ENCODE measurements around the gene TUT4.

The TUT4 gene

DNA sequence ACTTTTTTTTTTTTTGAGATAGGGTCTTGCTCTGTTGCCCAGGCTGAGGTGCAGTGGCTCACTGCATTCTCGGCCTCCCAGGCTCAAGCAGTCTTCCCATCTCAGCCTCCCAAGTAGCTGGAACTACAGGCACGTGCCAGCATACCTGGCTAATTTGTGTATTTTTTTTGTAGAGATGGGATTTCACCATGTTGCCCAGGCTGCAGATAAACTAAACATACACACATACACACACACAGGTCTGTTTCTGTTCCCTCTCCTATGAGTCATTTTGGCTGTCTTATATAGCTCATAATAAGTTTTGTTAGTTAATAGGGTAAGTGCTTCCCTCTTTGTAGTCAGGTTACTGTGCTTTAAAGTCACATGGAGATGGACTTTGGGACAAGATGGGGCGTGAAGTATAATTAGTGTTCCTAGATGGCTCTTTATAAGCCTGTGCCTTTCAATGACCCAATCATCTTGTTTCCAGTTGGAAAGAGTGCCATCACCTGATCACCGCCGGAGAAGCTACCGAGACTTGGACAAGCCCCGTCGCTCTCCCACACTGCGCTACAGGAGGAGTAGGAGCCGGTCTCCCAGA is 139.4 kb downstream of the TUT4 start:
- Histone ChIP-seq H3K27me3 (ENCODE audit: control insufficient read depth, insufficient read depth, low read length) (no peaks in the 10 kb centered on the region), H3K27ac (ENCODE audit: low read depth, low read length) (no peak overlapping the region), H3K4me3 (ENCODE audit: low read depth, low read length) (no peak overlapping the region), H3K9me3 (ENCODE audit: control insufficient read depth, insufficient read depth, low read length) (no peaks in the 10 kb centered on the region), H3K9ac (ENCODE audit: low read depth, low read length) (no peak overlapping the region), H3K4me1 (ENCODE audit: control insufficient read depth, insufficient read depth, low read length) (no peaks in the 10 kb centered on the region), H3K36me3 (ENCODE audit: control insufficient read depth, insufficient read depth, low read length) (peaks cover 90% of the 10 kb centered on the region)

DNA sequence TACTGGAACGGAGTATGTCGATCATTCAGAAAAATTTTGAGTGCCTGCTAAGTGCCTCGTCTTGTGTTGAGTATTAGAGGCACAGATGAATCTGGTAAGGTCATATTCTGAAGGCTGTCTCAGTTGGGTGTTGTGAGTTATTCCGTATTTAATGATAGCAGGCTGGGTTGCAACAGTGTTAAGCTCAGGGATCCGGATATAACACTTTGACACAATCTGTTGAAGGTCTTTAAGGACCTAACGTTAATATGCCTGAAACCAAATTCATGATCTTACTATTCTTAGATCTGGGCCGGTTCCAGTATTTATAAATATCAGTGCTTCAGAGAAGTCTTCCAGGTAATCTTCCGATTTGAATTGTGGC is 147.9 kb downstream of the TUT4 start:
- no peaks in the 10 kb centered on the region for H3K27me3 ChIP-seq (ENCODE audit: control insufficient read depth, insufficient read depth, low read length)
- H3K9me3 ChIP-seq (ENCODE audit: control insufficient read depth, insufficient read depth, low read length) = no peaks in the 10 kb centered on the region
- peak overlapping the region; percentile 96 for H3K4me3 ChIP-seq (ENCODE audit: low read depth, low read length)
- peak overlapping the region; percentile 99 for H3K27ac ChIP-seq (ENCODE audit: low read depth, low read length)
- peak overlapping the region; percentile 98 for H3K9ac ChIP-seq (ENCODE audit: low read depth, low read length)
- H3K4me1 ChIP-seq (ENCODE audit: control insufficient read depth, insufficient read depth, low read length) = peaks cover 11% of the 10 kb centered on the region
- H3K36me3 ChIP-seq (ENCODE audit: control insufficient read depth, insufficient read depth, low read length) = peaks cover 57% of the 10 kb centered on the region

- peak within 1 kb of the TSS; percentile 96 for H3K4me3 ChIP-seq (ENCODE audit: low read depth, low read length)
- peaks cover 11% of the 10 kb centered on the region for H3K4me1 ChIP-seq (ENCODE audit: control insufficient read depth, insufficient read depth, low read length)
- no peaks in the 10 kb centered on the region for H3K9me3 ChIP-seq (ENCODE audit: control insufficient read depth, insufficient read depth, low read length)
- peak within 1 kb of the TSS; percentile 99 for H3K27ac ChIP-seq (ENCODE audit: low read depth, low read length)
- H3K9ac ChIP-seq (ENCODE audit: low read depth, low read length) = peak within 1 kb of the TSS; percentile 98
- no peaks in the 10 kb centered on the region for H3K27me3 ChIP-seq (ENCODE audit: control insufficient read depth, insufficient read depth, low read length)
- H3K36me3 ChIP-seq (ENCODE audit: control insufficient read depth, insufficient read depth, low read length) = peaks cover 56% of the 10 kb centered on the region
Measured at GRCh38 chr1:52404116-52404974, 148.5 kb downstream of the TUT4 start, which contains the start of the genes ORC1 and PRPF38A. Gene ORC1 (minus strand): TSS chr1:52404423. CDS start chr1:52402223, 2,200 bp downstream. Gene PRPF38A (plus strand): TSS chr1:52404602. CDS start chr1:52404750, 148 bp downstream.

GRCh38 chr1:52403566-52404115 is 149.3 kb downstream of the TUT4 start:
- peak overlapping the region; percentile 98 for H3K9ac ChIP-seq (ENCODE audit: low read depth, low read length)
- H3K9me3 ChIP-seq (ENCODE audit: control insufficient read depth, insufficient read depth, low read length) = no peaks in the 10 kb centered on the region
- H3K27me3 ChIP-seq (ENCODE audit: control insufficient read depth, insufficient read depth, low read length) = no peaks in the 10 kb centered on the region
- peaks cover 54% of the 10 kb centered on the region for H3K36me3 ChIP-seq (ENCODE audit: control insufficient read depth, insufficient read depth, low read length)
- H3K4me3 ChIP-seq (ENCODE audit: low read depth, low read length) = peak overlapping the region; percentile 96
- peak overlapping the region; percentile 99 for H3K27ac ChIP-seq (ENCODE audit: low read depth, low read length)
- H3K4me1 ChIP-seq (ENCODE audit: control insufficient read depth, insufficient read depth, low read length) = peaks cover 11% of the 10 kb centered on the region

DNA sequence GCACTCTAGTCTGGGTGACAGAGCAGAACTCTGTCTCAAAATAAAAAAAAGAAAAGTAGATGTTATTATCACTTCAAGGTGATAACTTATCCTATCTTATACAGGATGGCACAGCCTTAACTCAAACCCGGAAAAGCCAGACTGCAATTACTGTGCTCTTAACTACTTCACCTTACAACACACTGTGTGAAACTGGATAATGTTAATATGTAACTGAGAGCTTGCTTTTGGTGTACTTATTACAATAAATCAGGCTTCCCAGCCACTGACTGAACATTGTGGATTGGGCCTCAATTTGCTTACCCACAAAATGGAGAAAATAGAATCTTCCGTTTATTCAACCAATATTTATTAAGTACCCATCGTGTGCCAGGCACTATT is 150.0 kb downstream of the TUT4 start:
- Histone ChIP-seq H3K36me3 (ENCODE audit: control insufficient read depth, insufficient read depth, low read length) (peaks cover 53% of the 10 kb centered on the region), H3K27me3 (ENCODE audit: control insufficient read depth, insufficient read depth, low read length) (no peaks in the 10 kb centered on the region), H3K27ac (ENCODE audit: low read depth, low read length) (no peak overlapping the region), H3K9me3 (ENCODE audit: control insufficient read depth, insufficient read depth, low read length) (no peaks in the 10 kb centered on the region), H3K4me1 (ENCODE audit: control insufficient read depth, insufficient read depth, low read length) (peaks cover 11% of the 10 kb centered on the region), H3K9ac (ENCODE audit: low read depth, low read length) (peak overlapping the region; percentile 98; the same call in 1 of the 2 replicates), H3K4me3 (ENCODE audit: low read depth, low read length) (peak overlapping the region; percentile 96)

DNA sequence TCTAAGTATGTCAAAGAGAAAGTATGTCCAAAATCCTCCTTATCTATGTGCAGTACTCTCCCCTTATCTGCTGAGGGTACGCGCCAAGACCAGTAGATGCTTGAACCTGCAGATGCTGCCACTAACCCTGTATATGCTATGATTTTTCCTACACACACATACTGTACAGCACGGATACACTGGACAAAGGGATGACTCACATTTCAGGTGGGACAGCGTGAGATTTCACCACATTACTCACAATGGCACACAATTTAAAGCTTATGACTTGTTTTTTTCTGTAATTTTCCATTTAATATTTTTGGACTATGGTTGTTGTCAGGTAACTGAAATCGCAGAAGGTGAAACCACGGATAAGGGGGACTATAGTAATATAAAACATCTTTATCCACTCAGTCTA is 152.8 kb downstream of the TUT4 start:
- no peak overlapping the region for H3K9ac ChIP-seq (ENCODE audit: low read depth, low read length)
- H3K27ac ChIP-seq (ENCODE audit: low read depth, low read length) = no peak overlapping the region
- H3K27me3 ChIP-seq (ENCODE audit: control insufficient read depth, insufficient read depth, low read length) = no peaks in the 10 kb centered on the region
- H3K4me1 ChIP-seq (ENCODE audit: control insufficient read depth, insufficient read depth, low read length) = peaks cover 7% of the 10 kb centered on the region
- no peaks in the 10 kb centered on the region for H3K9me3 ChIP-seq (ENCODE audit: control insufficient read depth, insufficient read depth, low read length)
- peaks cover 70% of the 10 kb centered on the region for H3K36me3 ChIP-seq (ENCODE audit: control insufficient read depth, insufficient read depth, low read length)
- H3K4me3 ChIP-seq (ENCODE audit: low read depth, low read length) = no peak overlapping the region

- H3K27ac ChIP-seq (ENCODE audit: low read depth, low read length) = no peak overlapping the region
- H3K9ac ChIP-seq (ENCODE audit: low read depth, low read length) = no peak overlapping the region
- H3K4me1 ChIP-seq (ENCODE audit: control insufficient read depth, insufficient read depth, low read length) = peaks cover 7% of the 10 kb centered on the region
- H3K4me3 ChIP-seq (ENCODE audit: low read depth, low read length) = no peak overlapping the region
- peaks cover 75% of the 10 kb centered on the region for H3K36me3 ChIP-seq (ENCODE audit: control insufficient read depth, insufficient read depth, low read length)
- no peaks in the 10 kb centered on the region for H3K27me3 ChIP-seq (ENCODE audit: control insufficient read depth, insufficient read depth, low read length)
- no peaks in the 10 kb centered on the region for H3K9me3 ChIP-seq (ENCODE audit: control insufficient read depth, insufficient read depth, low read length)
Measured at GRCh38 chr1:52399629-52400028, 153.3 kb downstream of the TUT4 start.

DNA sequence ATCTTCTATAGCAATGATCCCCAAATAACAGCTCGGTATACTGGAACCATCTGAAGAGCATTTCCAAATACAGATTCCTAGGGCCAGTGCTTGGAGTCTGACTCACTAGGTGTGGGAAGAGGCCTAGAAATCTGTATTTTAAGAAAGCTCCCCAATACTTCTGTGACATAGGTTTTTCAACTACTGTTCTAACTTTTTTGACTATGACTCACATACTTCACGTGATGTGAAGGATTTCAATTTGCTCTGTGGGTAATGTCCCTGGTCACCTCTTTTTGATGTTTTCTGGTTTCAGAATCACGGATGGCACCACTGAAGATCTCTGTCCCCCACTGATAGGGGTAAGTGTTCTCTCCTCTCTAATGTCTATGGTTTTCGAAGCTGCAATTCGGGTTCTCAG is 159.7 kb downstream of the TUT4 start:
- no peaks in the 10 kb centered on the region for H3K9me3 ChIP-seq (ENCODE audit: control insufficient read depth, insufficient read depth, low read length)
- no peak overlapping the region for H3K4me3 ChIP-seq (ENCODE audit: low read depth, low read length)
- peaks cover 91% of the 10 kb centered on the region for H3K36me3 ChIP-seq (ENCODE audit: control insufficient read depth, insufficient read depth, low read length)
- no peak overlapping the region for H3K9ac ChIP-seq (ENCODE audit: low read depth, low read length)
- H3K27ac ChIP-seq (ENCODE audit: low read depth, low read length) = no peak overlapping the region
- H3K4me1 ChIP-seq (ENCODE audit: control insufficient read depth, insufficient read depth, low read length) = no peaks in the 10 kb centered on the region
- no peaks in the 10 kb centered on the region for H3K27me3 ChIP-seq (ENCODE audit: control insufficient read depth, insufficient read depth, low read length)

GRCh38 chr1:52386458-52386857 is 166.4 kb downstream of the TUT4 start:
- H3K4me1 ChIP-seq (ENCODE audit: control insufficient read depth, insufficient read depth, low read length) = no peaks in the 10 kb centered on the region

DNA sequence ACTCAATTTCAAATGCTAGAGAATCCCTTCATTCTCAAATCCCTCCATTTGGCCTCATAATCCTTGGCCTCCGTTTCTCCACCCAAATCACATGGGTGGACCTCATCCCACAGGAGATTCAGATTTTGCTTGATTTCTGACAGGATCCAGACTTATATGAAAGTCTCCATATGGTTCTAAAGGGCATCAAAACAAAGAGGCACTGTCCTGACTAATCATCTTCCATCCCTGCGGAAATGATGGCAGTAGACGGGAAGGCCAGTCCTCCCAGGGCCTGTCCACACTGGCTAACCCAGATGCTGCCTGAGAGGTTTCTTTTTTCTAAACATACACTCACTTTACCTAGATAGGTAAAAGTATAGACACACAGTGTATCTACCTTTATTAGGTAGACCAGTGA is 167.5 kb downstream of the TUT4 start:
- H3K4me1 ChIP-seq (ENCODE audit: control insufficient read depth, insufficient read depth, low read length) = no peaks in the 10 kb centered on the region
- no peak overlapping the region for H3K4me3 ChIP-seq (ENCODE audit: low read depth, low read length)
- H3K27me3 ChIP-seq (ENCODE audit: control insufficient read depth, insufficient read depth, low read length) = no peaks in the 10 kb centered on the region
- H3K9ac ChIP-seq (ENCODE audit: low read depth, low read length) = no peak overlapping the region
- H3K27ac ChIP-seq (ENCODE audit: low read depth, low read length) = no peak overlapping the region
- H3K36me3 ChIP-seq (ENCODE audit: control insufficient read depth, insufficient read depth, low read length) = peaks cover 99% of the 10 kb centered on the region
- H3K9me3 ChIP-seq (ENCODE audit: control insufficient read depth, insufficient read depth, low read length) = no peaks in the 10 kb centered on the region

More at GRCh38 chr1:52386458-52386857, 166.4 kb downstream of the TUT4 start:
- H3K27ac ChIP-seq (ENCODE audit: low read depth, low read length) = no peak overlapping the region
- peaks cover 94% of the 10 kb centered on the region for H3K36me3 ChIP-seq (ENCODE audit: control insufficient read depth, insufficient read depth, low read length)
- H3K9ac ChIP-seq (ENCODE audit: low read depth, low read length) = no peak overlapping the region
- H3K27me3 ChIP-seq (ENCODE audit: control insufficient read depth, insufficient read depth, low read length) = no peaks in the 10 kb centered on the region
- no peaks in the 10 kb centered on the region for H3K9me3 ChIP-seq (ENCODE audit: control insufficient read depth, insufficient read depth, low read length)
- H3K4me3 ChIP-seq (ENCODE audit: low read depth, low read length) = no peak overlapping the region
